Neural cell (in vitro differentiated cells): ENCODE data around the gene KIAA1614. TPM values are rescaled to one million over a fixed set of nuclear protein-coding genes. Genes with fewer than 3 reads are reported as not detected.

Source experiments
- polyA plus RNA-seq: library from polyadenylated mRNA; depleted of rRNA; stranded (reverse); fragments of >200 nt; gene quantifications from 2 replicates; pipeline ENCODE4 v1.2.3, GENCODE V29; 2014

KIAA1614 gene
- polyA plus RNA-seq, 1 donor from 2014 or later, result 0.50 TPM

Other genes starting within 250 kb of the KIAA1614 start
- 40.3 and 40.6 TPM in 2 replicates for gene STX6, start 110.0 kb downstream of the KIAA1614 start, polyA plus RNA-seq
- gene MR1, start 121.1 kb downstream of the KIAA1614 start, polyA plus RNA-seq, result 0.32 TPM in 1 of 2 replicates, not detected in the other
- gene IER5, start 175.8 kb downstream of the KIAA1614 start, polyA plus RNA-seq, result 8.4 and 8.9 TPM in 2 replicates